SK-N-SH treated with all-trans-retinoic acid at 6 μM for 48 hours (cell line): ENCODE results near the gene SV2B.
"Not testable (repeated sequence)": the region's sequence is repeated elsewhere in the genome, so short reads cannot be mapped to it uniquely, and the experiment has no call there.

Experiments
- ATAC-seq: fragments of 200-7000 bp; cut with Tn5 transposase; 3 replicates; pipeline ENCODE4 v1.9.1; 2020; ENCODE audit warnings: mild to moderate bottlenecking, moderate library complexity
- ARNTL ChIP-seq: fragments of 450-650 bp; formaldehyde crosslinking; IDR thresholded peaks from 2 replicates; pipeline ENCODE4 v1.5.0; 2020; ENCODE audit warnings: low read depth, mild to moderate bottlenecking, moderate library complexity, borderline replicate concordance
- BACH2 ChIP-seq: fragments of 250-450 bp; sonication (Bioruptor Pico); IDR thresholded peaks from 2 replicates; pipeline ENCODE4 v1.9.0; 2021; ENCODE audit warnings: mild to moderate bottlenecking, borderline replicate concordance
- CREB5 ChIP-seq: fragments of 250-450 bp; sonication (Bioruptor Pico); IDR thresholded peaks from 2 replicates; pipeline ENCODE4 v1.5.1; 2020; ENCODE audit warnings: low read depth, mild to moderate bottlenecking, moderate library complexity
- CSDC2 ChIP-seq: fragments of 250-450 bp; sonication (Bioruptor Pico); IDR thresholded peaks from 2 replicates; pipeline ENCODE4 v1.5.0; 2020; ENCODE audit warnings: mild to moderate bottlenecking, moderate library complexity
- CSRNP3 ChIP-seq: fragments of 250-450 bp; sonication (Bioruptor Pico); IDR thresholded peaks from 2 replicates; pipeline ENCODE4 v1.5.1; 2021; ENCODE audit warnings: mild to moderate bottlenecking, moderate library complexity
- ESRRG ChIP-seq: fragments of 250-450 bp; sonication (Bioruptor Pico); IDR thresholded peaks from 2 replicates; pipeline ENCODE4 v1.6.1; 2021; ENCODE audit warnings: mild to moderate bottlenecking
- ISL1 ChIP-seq: fragments of 250-450 bp; sonication (Bioruptor Pico); IDR thresholded peaks from 2 replicates; pipeline ENCODE4 v2.1.2; 2022; ENCODE audit warnings: mild to moderate bottlenecking, moderate library complexity
- OSR1 ChIP-seq: fragments of 250-450 bp; sonication (Bioruptor Pico); IDR thresholded peaks from 2 replicates; pipeline ENCODE4 v1.8.0; 2022; ENCODE audit warnings: moderate library complexity, mild to moderate bottlenecking, inconsistent platforms
- PPARA ChIP-seq: fragments of 250-450 bp; sonication (Bioruptor Pico); IDR thresholded peaks from 2 replicates; pipeline ENCODE4 v1.5.0; 2020; ENCODE audit warnings: mild to moderate bottlenecking, borderline replicate concordance
- RARB ChIP-seq: fragments of 250-450 bp; sonication (Bioruptor Pico); IDR thresholded peaks from 2 replicates; pipeline ENCODE4 v1.8.0; 2021; ENCODE audit warnings: mild to moderate bottlenecking, moderate library complexity
- SNAI2 ChIP-seq: fragments of 250-450 bp; sonication (Bioruptor Pico); IDR thresholded peaks from 2 replicates; pipeline ENCODE4 v1.5.0; 2020; ENCODE audit warnings: mild to moderate bottlenecking, moderate library complexity
- TCF4 ChIP-seq: fragments of 250-450 bp; sonication (Bioruptor Pico); IDR thresholded peaks from 2 replicates; pipeline ENCODE4 v1.8.0; 2021; ENCODE audit warnings: mild to moderate bottlenecking, moderate library complexity, borderline replicate concordance
- TOX ChIP-seq: fragments of 250-450 bp; sonication (Bioruptor Pico); IDR thresholded peaks from 2 replicates; pipeline ENCODE4 v1.8.0; 2021; ENCODE audit warnings: mild to moderate bottlenecking, moderate library complexity, borderline replicate concordance
- TSHZ2 ChIP-seq: fragments of 250-450 bp; sonication (Bioruptor Pico); IDR thresholded peaks from 2 replicates; pipeline ENCODE4 v1.5.0; 2020; ENCODE audit warnings: mild to moderate bottlenecking, moderate library complexity
- ZC3H10 ChIP-seq: fragments of 250-450 bp; sonication (Bioruptor Pico); IDR thresholded peaks from 2 replicates; pipeline ENCODE4 v1.5.1; 2021; ENCODE audit warnings: mild to moderate bottlenecking, moderate library complexity
- ZFP3 ChIP-seq: fragments of 250-450 bp; sonication (Bioruptor Pico); IDR thresholded peaks from 2 replicates; pipeline ENCODE4 v1.5.0; 2020; ENCODE audit warnings: mild to moderate bottlenecking, moderate library complexity
- ZFP30 ChIP-seq: fragments of 450-650 bp; formaldehyde crosslinking; IDR thresholded peaks from 2 replicates; pipeline ENCODE4 v1.5.0; 2022; ENCODE audit warnings: mild to moderate bottlenecking, moderate library complexity
- ZNF565 ChIP-seq: fragments of 450-650 bp; formaldehyde crosslinking; conservative IDR thresholded peaks from 2 replicates; pipeline ENCODE4 v1.5.0; 2020; ENCODE audit warnings: low read depth, mild to moderate bottlenecking, moderate library complexity
- ZNF70 ChIP-seq: fragments of 450-650 bp; formaldehyde crosslinking; IDR thresholded peaks from 2 replicates; pipeline ENCODE4 v1.5.0; 2020; ENCODE audit warnings: mild to moderate bottlenecking, moderate library complexity
- ZNF8 ChIP-seq: fragments of 450-650 bp; formaldehyde crosslinking; IDR thresholded peaks from 2 replicates; pipeline ENCODE4 v1.5.0; 2020; ENCODE audit warnings: mild to moderate bottlenecking, moderate library complexity

SV2B gene

GRCh38 chr15:91073768-91074167 is 26.3 kb upstream of the SV2B start:
- TF ChIP-seq BACH2 (CRISPR knock-in tag) (no peak), ZNF565 (CRISPR knock-in tag) (no peak), ZFP30 (CRISPR knock-in tag) (no peak), OSR1 (CRISPR knock-in tag) (no peak), TSHZ2 (no peak), ZNF8 (CRISPR knock-in tag) (no peak), CSDC2 (CRISPR knock-in tag) (no peak), RARB (CRISPR knock-in tag) (no peak), ZC3H10 (CRISPR knock-in tag) (no peak), PPARA (CRISPR knock-in tag) (no peak), ARNTL (CRISPR knock-in tag) (no peak), CSRNP3 (CRISPR knock-in tag) (no peak), ESRRG (no peak), TOX (CRISPR knock-in tag) (no peak), ISL1 (CRISPR knock-in tag) (no peak), CREB5 (CRISPR knock-in tag) (no peak), TCF4 (CRISPR knock-in tag) (no peak), ZNF70 (CRISPR knock-in tag) (no peak), SNAI2 (CRISPR knock-in tag) (no peak)
- TF ChIP-seq, all 23 proteins: peak for 0
- no peak for ATAC-seq

GRCh38 chr15:91075739-91076138 is 24.3 kb upstream of the SV2B start:
- no peak for ATAC-seq
- TF ChIP-seq ZFP3 (CRISPR knock-in tag) (no peak), BACH2 (CRISPR knock-in tag) (no peak), TCF4 (CRISPR knock-in tag) (peak; percentile 68; the same call in 1 of the 2 replicates)

- TF ChIP-seq CSRNP3 (CRISPR knock-in tag) (no peak), ZNF8 (CRISPR knock-in tag) (no peak), CSDC2 (CRISPR knock-in tag) (no peak), PPARA (CRISPR knock-in tag) (no peak), ARNTL (CRISPR knock-in tag) (no peak), ZFP3 (CRISPR knock-in tag) (no peak), ZC3H10 (CRISPR knock-in tag) (no peak), TOX (CRISPR knock-in tag) (no peak), SNAI2 (CRISPR knock-in tag) (no peak), ISL1 (CRISPR knock-in tag) (no peak), CREB5 (CRISPR knock-in tag) (no peak), ZNF70 (CRISPR knock-in tag) (no peak), ZNF565 (CRISPR knock-in tag) (no peak), ZFP30 (CRISPR knock-in tag) (no peak)
- ATAC-seq = no peak
Measured at GRCh38 chr15:91077029-91077428, 23.0 kb upstream of the SV2B start.

GRCh38 chr15:91093866-91094265 is 6.2 kb upstream of the SV2B start:
- not testable (repeated sequence) for ATAC-seq
